NCI-H526 treated with DMSO at 0.1 percent for 48 hours (cell line): ENCODE data around the gene CSAD.
"Not testable (repeated sequence)": the region's sequence is repeated elsewhere in the genome, so short reads cannot be mapped to it uniquely, and the experiment has no call there.

Experiments used
- DNase-seq: peaks from one replicate; lab custom pipeline; 2025; lab: John Stamatoyannopoulos, UW

Gene CSAD

GRCh38 chr12:53179687-53180219, 972 bp downstream of the CSAD start:
- peak; percentile 58 for DNase-seq

GRCh38 chr12:53178803-53179202, 1.9 kb downstream of the CSAD start:
- not testable (repeated sequence) for DNase-seq

GRCh38 chr12:53177447-53177846, 3.3 kb downstream of the CSAD start:
- not testable (repeated sequence) for DNase-seq

- no peak for DNase-seq
Observed at GRCh38 chr12:53176750-53177149, 4.0 kb downstream of the CSAD start.

- no peak for DNase-seq
Observed at GRCh38 chr12:53174881-53175491, 5.7 kb downstream of the CSAD start.

GRCh38 chr12:53173085-53173715, 7.5 kb downstream of the CSAD start:
- no peak for DNase-seq

GRCh38 chr12:53172352-53172751, 8.4 kb downstream of the CSAD start:
- no peak for DNase-seq

GRCh38 chr12:53171725-53172329, 8.9 kb downstream of the CSAD start:
- DNase-seq, result no peak

GRCh38 chr12:53170876-53171724, 9.6 kb downstream of the CSAD start:
- DNase-seq, result no peak

- DNase-seq, result no peak
Observed at GRCh38 chr12:53170215-53170614, 10.5 kb downstream of the CSAD start.

GRCh38 chr12:53169644-53170043, 11.1 kb downstream of the CSAD start:
- no peak for DNase-seq

- no peak for DNase-seq
Observed at GRCh38 chr12:53166837-53167236, 13.9 kb downstream of the CSAD start.

GRCh38 chr12:53163008-53163407, 17.7 kb downstream of the CSAD start:
- DNase-seq, result not testable (repeated sequence)

- no peak for DNase-seq
Observed at GRCh38 chr12:53161119-53161911, 19.4 kb downstream of the CSAD start.

GRCh38 chr12:53160673-53161072, 20.1 kb downstream of the CSAD start:
- no peak for DNase-seq

- no peak for DNase-seq
Observed at GRCh38 chr12:53160000-53160399, 20.7 kb downstream of the CSAD start.

GRCh38 chr12:53159195-53159839, 21.4 kb downstream of the CSAD start:
- DNase-seq, result peak; percentile 34

GRCh38 chr12:53152390-53152789, 28.3 kb downstream of the CSAD start:
- DNase-seq, result no peak

- no peak for DNase-seq
Observed at GRCh38 chr12:53151039-53151438, 29.7 kb downstream of the CSAD start.

GRCh38 chr12:53147653-53148052, 33.1 kb downstream of the CSAD start:
- DNase-seq, result no peak

- DNase-seq, result no peak
Observed at GRCh38 chr12:53147181-53147580, 33.5 kb downstream of the CSAD start.
